KG1 (cell line): ENCODE data around the gene FNDC1.

Source experiments
- DNase-seq: peaks from one replicate; lab custom pipeline; 2025; lab: John Stamatoyannopoulos, UW

FNDC1 gene

GRCh38 chr6:159308198-159308597 lies 139.0 kb downstream of the FNDC1 start:
- no peak for DNase-seq

- DNase-seq, result no peak
Measured at GRCh38 chr6:159309723-159310122, 140.5 kb downstream of the FNDC1 start.

GRCh38 chr6:159311618-159312017 lies 142.4 kb downstream of the FNDC1 start:
- no peak for DNase-seq

- no peak for DNase-seq
Measured at GRCh38 chr6:159312206-159312605, 143.0 kb downstream of the FNDC1 start.

- no peak for DNase-seq
Measured at GRCh38 chr6:159313018-159313417, 143.8 kb downstream of the FNDC1 start.

- no peak for DNase-seq
Measured at GRCh38 chr6:159315562-159315961, 146.4 kb downstream of the FNDC1 start.

- no peak for DNase-seq
Measured at GRCh38 chr6:159317430-159317829, 148.2 kb downstream of the FNDC1 start.

GRCh38 chr6:159321267-159321666 lies 152.1 kb downstream of the FNDC1 start:
- no peak for DNase-seq
